Progenitor cell of endocrine pancreas (in vitro differentiated cells): ENCODE measurements around the gene DENND1A. TPM values are rescaled to one million over a fixed set of nuclear protein-coding genes. Genes with fewer than 3 reads are reported as not detected.

Experiments used
- DNase-seq: peaks from one replicate; pipeline ENCODE4 v3.0.0; 2021; ENCODE audit warnings: low spot score; ENCODE audit not compliant: unreplicated experiment
- H3K27ac Mint-ChIP-seq: 2 replicates; pipeline ENCODE4 v1.8.0; 2021; ENCODE audit warnings: mild to moderate bottlenecking, moderate library complexity, mixed read lengths
- H3K27me3 Mint-ChIP-seq: 2 replicates; pipeline ENCODE4 v1.8.0; 2021; ENCODE audit warnings: mixed read lengths
- H3K36me3 Mint-ChIP-seq: 2 replicates; pipeline ENCODE4 v1.8.0; 2022; ENCODE audit warnings: mixed read lengths; ENCODE audit not compliant: insufficient read depth
- H3K4me1 Mint-ChIP-seq: 2 replicates; pipeline ENCODE4 v1.8.0; 2021; ENCODE audit warnings: low read depth, mixed read lengths
- H3K4me3 Mint-ChIP-seq: 2 replicates; pipeline ENCODE4 v1.8.0; 2021; ENCODE audit warnings: low read depth, mild to moderate bottlenecking, moderate library complexity, mixed read lengths
- H3K9me3 Mint-ChIP-seq: 2 replicates; pipeline ENCODE4 v1.8.0; 2021; ENCODE audit warnings: low read depth, mixed read lengths
- total RNA-seq: library from RNA; stranded (reverse); gene quantifications from 2 replicates; pipeline ENCODE4 v1.2.1, GENCODE V29; 2021
- TF ChIP-seq, protein P1 (sequence below): fragments of 200-600 bp; sonication (generic); IDR thresholded peaks from one replicate; pipeline ENCODE4 v1.5.0; 2021; ENCODE audit warnings: antibody characterized with exemption, mild to moderate bottlenecking; ENCODE audit not compliant: unreplicated experiment

The DENND1A gene
- total RNA-seq, 1 donor from 2014 or later = 20.1 TPM

DNA sequence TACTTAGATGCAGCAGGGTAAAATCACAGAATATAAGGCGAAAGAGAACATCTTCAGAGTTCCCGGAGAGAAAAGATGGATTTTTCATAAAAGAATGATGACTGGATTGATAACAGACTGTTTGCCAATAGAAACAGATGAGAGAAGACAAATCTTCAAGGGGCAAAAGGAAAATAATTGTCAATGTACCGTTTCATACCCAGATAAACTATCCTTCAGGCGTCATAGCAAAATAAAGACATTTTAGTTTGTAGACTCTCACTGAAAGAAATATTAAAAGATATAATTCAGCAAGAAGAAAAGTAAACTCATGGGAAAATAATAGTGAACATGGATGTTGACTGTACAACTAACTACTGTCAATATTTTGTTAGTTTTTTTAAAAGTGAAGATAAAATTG, 399.7 kb downstream of the DENND1A start:
- H3K4me1 Mint-ChIP-seq = peaks cover 2% of the 10 kb centered on the region
- H3K27me3 Mint-ChIP-seq = no peaks in the 10 kb centered on the region

GRCh38 chr9:123528501-123528900, 401.4 kb downstream of the DENND1A start:
- TF ChIP-seq, protein P1, sequence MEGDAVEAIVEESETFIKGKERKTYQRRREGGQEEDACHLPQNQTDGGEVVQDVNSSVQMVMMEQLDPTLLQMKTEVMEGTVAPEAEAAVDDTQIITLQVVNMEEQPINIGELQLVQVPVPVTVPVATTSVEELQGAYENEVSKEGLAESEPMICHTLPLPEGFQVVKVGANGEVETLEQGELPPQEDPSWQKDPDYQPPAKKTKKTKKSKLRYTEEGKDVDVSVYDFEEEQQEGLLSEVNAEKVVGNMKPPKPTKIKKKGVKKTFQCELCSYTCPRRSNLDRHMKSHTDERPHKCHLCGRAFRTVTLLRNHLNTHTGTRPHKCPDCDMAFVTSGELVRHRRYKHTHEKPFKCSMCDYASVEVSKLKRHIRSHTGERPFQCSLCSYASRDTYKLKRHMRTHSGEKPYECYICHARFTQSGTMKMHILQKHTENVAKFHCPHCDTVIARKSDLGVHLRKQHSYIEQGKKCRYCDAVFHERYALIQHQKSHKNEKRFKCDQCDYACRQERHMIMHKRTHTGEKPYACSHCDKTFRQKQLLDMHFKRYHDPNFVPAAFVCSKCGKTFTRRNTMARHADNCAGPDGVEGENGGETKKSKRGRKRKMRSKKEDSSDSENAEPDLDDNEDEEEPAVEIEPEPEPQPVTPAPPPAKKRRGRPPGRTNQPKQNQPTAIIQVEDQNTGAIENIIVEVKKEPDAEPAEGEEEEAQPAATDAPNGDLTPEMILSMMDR = no peak
- H3K4me3 Mint-ChIP-seq = no peak overlapping the region
- H3K36me3 Mint-ChIP-seq = peaks cover 6% of the 10 kb centered on the region
- DNase-seq = no peak
- peaks cover 2% of the 10 kb centered on the region for H3K4me1 Mint-ChIP-seq
- H3K27ac Mint-ChIP-seq = no peak overlapping the region
- H3K9me3 Mint-ChIP-seq = peaks cover 10% of the 10 kb centered on the region
- H3K27me3 Mint-ChIP-seq = no peaks in the 10 kb centered on the region

More for the DNA sequence above, 399.7 kb downstream of the DENND1A start:
- Mint-ChIP-seq H3K4me3 (no peak overlapping the region), H3K27ac (no peak overlapping the region), H3K36me3 (peaks cover 8% of the 10 kb centered on the region), H3K9me3 (peaks cover 13% of the 10 kb centered on the region)
- TF ChIP-seq, protein P1 = no peak
- no peak for DNase-seq

DNA sequence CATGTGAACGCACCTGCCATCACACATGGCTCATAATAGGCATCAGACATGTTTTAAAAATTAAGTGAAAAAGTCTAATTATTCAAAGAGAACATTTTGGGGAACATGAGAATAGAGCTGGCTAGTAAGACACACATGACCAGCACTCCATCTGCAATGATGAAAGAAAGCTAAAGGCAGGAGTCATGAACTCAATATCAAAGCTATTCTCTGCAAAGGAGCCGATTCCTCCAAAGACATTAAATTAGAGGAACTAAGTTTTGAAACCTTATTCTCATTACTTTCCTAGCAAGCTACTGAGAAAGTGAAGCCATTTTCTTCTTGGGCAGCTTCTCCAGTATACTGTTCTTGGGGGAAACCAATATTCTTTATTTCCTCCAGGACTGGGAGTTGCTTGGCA, 401.9 kb downstream of the DENND1A start:
- H3K36me3 Mint-ChIP-seq = peaks cover 6% of the 10 kb centered on the region
- H3K4me3 Mint-ChIP-seq = no peak overlapping the region
- peaks cover 10% of the 10 kb centered on the region for H3K9me3 Mint-ChIP-seq
- peaks cover 2% of the 10 kb centered on the region for H3K4me1 Mint-ChIP-seq
- no peaks in the 10 kb centered on the region for H3K27me3 Mint-ChIP-seq
- TF ChIP-seq, protein P1 = no peak
- no peak for DNase-seq
- no peak overlapping the region for H3K27ac Mint-ChIP-seq

DNA sequence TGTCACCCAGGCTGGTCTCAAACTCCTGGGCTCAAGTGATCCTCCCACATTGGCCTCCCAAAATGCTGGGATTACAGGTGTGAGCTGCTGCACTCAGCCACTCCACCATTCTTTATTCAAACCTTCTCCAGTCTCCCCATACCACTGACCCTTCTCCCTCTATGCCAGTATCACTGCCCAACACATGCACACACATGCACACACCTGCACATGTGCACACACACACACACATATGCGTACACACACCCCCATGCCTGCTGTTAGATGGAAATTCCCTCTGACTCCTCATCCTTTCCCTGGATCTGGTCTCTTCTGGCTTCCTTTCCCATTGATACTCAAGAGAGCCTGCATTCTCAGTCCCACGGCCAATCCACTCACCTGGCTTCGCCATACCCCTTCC, 404.0 kb downstream of the DENND1A start:
- Mint-ChIP-seq H3K9me3 (peaks cover 7% of the 10 kb centered on the region), H3K4me3 (no peak overlapping the region), H3K27ac (no peak overlapping the region), H3K4me1 (peaks cover 2% of the 10 kb centered on the region), H3K36me3 (peaks cover 5% of the 10 kb centered on the region), H3K27me3 (no peaks in the 10 kb centered on the region)
- TF ChIP-seq, protein P1 = no peak
- DNase-seq = no peak

DNA sequence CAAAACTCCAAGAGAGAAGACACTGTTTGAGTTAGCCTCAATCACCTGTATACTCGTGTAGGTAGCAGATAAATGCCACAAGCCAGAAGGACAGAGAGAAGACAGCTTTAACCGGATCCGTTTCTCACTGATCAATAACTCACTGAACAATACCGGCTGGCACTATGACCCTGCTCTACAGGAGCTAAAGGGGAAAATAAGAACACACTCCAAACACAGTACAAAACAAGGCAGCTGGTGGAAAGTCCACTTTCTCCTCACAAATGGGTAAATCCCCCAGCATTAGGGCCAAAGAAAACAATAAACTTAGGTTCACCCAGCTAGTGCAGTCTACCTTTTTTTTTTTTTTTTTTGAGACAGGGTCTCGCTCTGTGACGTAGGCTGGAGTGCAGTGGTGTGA, 404.5 kb downstream of the DENND1A start:
- Mint-ChIP-seq H3K9me3 (peaks cover 7% of the 10 kb centered on the region), H3K4me1 (peaks cover 2% of the 10 kb centered on the region), H3K27me3 (no peaks in the 10 kb centered on the region), H3K4me3 (no peak overlapping the region), H3K36me3 (peaks cover 5% of the 10 kb centered on the region), H3K27ac (no peak overlapping the region)
- no peak for DNase-seq
- TF ChIP-seq, protein P1 = no peak
